GM06990 (cell line): ENCODE data around the gene CLDN24.
"Not testable (repeated sequence)": the region's sequence is repeated elsewhere in the genome, so short reads cannot be mapped to it uniquely, and the experiment has no call there.

ENCODE experiments used
- DNase-seq: peaks from one replicate; pipeline ENCODE4 v3.0.0-alpha.2; 2011; ENCODE audit not compliant: insufficient read length; ENCODE audit errors: extremely low read depth
- H3K27me3 ChIP-seq: replicated peaks from 2 replicates; pipeline ENCODE4 v1.6.0; 2011; ENCODE audit warnings: low read length; ENCODE audit not compliant: control insufficient read depth, insufficient read depth
- H3K36me3 ChIP-seq: 2 replicates; pipeline ENCODE4 v1.5.1; 2011; ENCODE audit warnings: low read length; ENCODE audit not compliant: control insufficient read depth, insufficient read depth
- H3K4me3 ChIP-seq: replicated peaks from 2 replicates; pipeline ENCODE4 v1.5.1; 2011; ENCODE audit warnings: low read depth, mild to moderate bottlenecking, control low read depth, low read length
- TF ChIP-seq, protein P1 (sequence below): IDR thresholded peaks from 2 replicates; pipeline ENCODE4 v1.5.1; 2011; ENCODE audit warnings: low read length, control low read depth, mild to moderate bottlenecking, inconsistent platforms; ENCODE audit not compliant: insufficient read depth, poor library complexity, severe bottlenecking

The CLDN24 gene

DNA sequence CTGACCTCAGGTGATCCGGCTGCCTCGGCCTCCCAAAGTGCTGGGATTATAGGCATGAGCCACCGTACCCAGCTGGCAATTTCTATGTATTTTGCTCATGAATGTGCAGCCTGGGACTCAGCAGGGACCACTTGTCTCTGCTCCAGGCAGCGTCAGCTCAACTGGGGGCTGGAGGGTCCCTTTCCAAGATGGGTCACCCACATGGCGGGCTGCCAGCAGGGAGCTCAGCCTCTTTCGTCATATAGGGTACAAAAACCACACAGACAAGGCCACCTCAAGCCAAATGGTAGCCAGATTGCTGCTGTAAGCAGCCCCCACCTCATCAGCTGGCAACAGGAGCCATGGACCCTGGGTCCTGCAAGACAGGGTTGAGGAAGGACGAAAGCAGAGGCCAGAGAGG, 2.4 kb upstream of the CLDN24 start:
- Histone ChIP-seq H3K36me3 (no peaks in the 10 kb centered on the region), H3K4me3 (no peak overlapping the region), H3K27me3 (no peaks in the 10 kb centered on the region; the same call in 1 of the 2 replicates)
- DNase-seq = no peak
- TF ChIP-seq, protein P1, sequence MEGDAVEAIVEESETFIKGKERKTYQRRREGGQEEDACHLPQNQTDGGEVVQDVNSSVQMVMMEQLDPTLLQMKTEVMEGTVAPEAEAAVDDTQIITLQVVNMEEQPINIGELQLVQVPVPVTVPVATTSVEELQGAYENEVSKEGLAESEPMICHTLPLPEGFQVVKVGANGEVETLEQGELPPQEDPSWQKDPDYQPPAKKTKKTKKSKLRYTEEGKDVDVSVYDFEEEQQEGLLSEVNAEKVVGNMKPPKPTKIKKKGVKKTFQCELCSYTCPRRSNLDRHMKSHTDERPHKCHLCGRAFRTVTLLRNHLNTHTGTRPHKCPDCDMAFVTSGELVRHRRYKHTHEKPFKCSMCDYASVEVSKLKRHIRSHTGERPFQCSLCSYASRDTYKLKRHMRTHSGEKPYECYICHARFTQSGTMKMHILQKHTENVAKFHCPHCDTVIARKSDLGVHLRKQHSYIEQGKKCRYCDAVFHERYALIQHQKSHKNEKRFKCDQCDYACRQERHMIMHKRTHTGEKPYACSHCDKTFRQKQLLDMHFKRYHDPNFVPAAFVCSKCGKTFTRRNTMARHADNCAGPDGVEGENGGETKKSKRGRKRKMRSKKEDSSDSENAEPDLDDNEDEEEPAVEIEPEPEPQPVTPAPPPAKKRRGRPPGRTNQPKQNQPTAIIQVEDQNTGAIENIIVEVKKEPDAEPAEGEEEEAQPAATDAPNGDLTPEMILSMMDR = no peak

GRCh38 chr4:183324056-183324455, 1.8 kb upstream of the CLDN24 start:
- H3K4me3 ChIP-seq, DNase-seq, H3K27me3 ChIP-seq, H3K36me3 ChIP-seq: not testable (repeated sequence)

- Histone ChIP-seq H3K4me3 (no peak overlapping the region), H3K27me3 (no peaks in the 10 kb centered on the region), H3K36me3 (no peaks in the 10 kb centered on the region)
- TF ChIP-seq, protein P1 = no peak
- no peak for DNase-seq
These were observed 1.1 kb upstream of the CLDN24 start for GRCh38 chr4:183323295-183323694.

GRCh38 chr4:183321516-183321915, 710 bp downstream of the CLDN24 start:
- no peak for DNase-seq
- TF ChIP-seq, protein P1 = no peak
- no peak overlapping the region for H3K4me3 ChIP-seq
- no peaks in the 10 kb centered on the region for H3K36me3 ChIP-seq
- H3K27me3 ChIP-seq = no peaks in the 10 kb centered on the region

DNA sequence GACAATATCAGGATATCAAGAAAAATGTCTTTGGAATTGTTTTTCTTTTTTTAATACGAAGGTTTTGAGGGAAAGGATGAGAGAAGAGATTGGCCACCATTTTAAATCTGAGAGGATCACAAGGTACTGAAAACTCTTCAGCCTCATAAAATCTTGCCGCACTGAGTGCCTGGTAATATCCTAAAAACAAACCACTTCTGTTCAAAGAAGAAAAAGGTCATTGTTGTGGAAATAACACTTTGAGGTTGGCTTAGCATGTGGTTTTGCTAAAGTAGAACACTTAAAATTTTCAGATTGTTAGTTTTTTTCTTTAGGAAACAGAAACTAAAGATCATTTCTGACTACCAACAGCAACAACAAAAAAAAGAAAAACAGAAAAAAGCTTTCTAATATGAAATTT, 1.1 kb downstream of the CLDN24 start:
- no peak overlapping the region for H3K4me3 ChIP-seq
- no peaks in the 10 kb centered on the region for H3K27me3 ChIP-seq
- TF ChIP-seq, protein P1 = no peak
- no peaks in the 10 kb centered on the region for H3K36me3 ChIP-seq
- no peak for DNase-seq

- no peaks in the 10 kb centered on the region for H3K27me3 ChIP-seq
- DNase-seq = no peak
- no peaks in the 10 kb centered on the region for H3K36me3 ChIP-seq
These were observed 1.8 kb downstream of the CLDN24 start, which contains the start of gene CLDN22 for GRCh38 chr4:183320211-183321059. Gene CLDN22, minus strand, starts transcription at chr4:183320276. Its CDS starts 58 bp downstream, at chr4:183320218.

More at GRCh38 chr4:183320211-183321059, 1.8 kb downstream of the CLDN24 start, which contains the start of gene CLDN22:
- TF ChIP-seq, protein P1 = no peak
- H3K4me3 ChIP-seq = no peak within 1 kb of the TSS
